ENCODE measurements around the gene SCGB3A1. TPM values are rescaled to one million over a fixed set of nuclear protein-coding genes. Genes with fewer than 3 reads are reported as not detected.

SCGB3A1 gene
- total RNA-seq, 1 experiment from 2014 or later: not detected

DNA sequence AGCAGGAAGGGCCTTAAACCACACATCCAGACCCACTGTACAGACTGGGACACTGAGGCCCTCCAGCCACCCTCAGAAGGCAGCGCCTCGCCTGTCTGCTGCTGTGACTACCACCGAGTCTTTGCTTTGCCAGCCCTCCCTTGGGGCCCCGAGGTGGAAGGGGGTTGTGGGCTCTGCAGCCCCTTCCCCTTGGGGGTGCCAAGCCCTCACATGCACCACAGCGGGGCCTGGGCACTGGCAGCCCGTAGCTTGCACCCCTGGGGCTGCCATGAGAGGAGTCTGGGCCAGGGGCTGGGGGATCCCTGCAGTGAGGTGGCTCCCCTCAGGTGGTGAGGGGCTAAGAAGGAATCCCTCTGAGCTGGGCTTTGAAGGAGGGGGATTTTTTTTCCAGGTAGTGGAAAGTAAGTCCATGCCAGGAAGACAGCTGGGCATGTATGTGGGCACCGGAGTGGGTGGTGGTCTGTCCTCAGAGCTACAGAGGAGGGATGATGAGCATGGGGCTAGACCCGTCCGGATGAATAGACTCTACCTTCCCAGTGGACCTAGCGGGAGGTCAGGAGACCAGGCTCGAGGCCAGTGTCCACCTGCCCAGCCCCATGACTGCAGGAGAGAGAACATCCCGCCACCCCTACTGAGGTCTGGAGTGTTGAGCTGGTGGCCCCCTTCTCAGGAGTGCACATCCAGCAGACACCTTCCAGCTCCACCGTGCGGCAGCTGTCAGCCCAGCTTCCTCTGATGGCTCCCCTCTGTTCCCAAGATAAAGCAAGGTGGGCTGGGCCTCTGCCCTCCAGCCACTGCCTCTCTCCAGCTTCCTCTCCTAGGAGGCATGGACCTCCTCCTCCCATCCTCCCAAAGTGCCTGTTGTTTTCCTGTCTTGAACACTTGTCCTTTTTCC lies 42.2 kb upstream of the SCGB3A1 start:
- Mint-ChIP-seq H3K27ac (0 out of 2 replicates have a peak overlapping the region, but pooled peaks have one; percentile 53), H3K36me3 (no peaks in the 10 kb centered on the region), H3K27me3 (ENCODE audit: low read depth) (no peaks in the 10 kb centered on the region), H3K4me1 (0 out of 2 replicates have a peak, but pooled peaks cover 6% of the 10 kb centered on the region), H3K4me3 (no peak overlapping the region), H3K9me3 (no peaks in the 10 kb centered on the region)
- ChIA-PET CTCF (interaction anchor here (1.7 kb wide), 1 partner anchor 14 kb away, joined by 12 read pairs; no protein-coding TSS in a partner anchor), POLR2A (no interaction called here)
- no peak for DNase-seq (ENCODE audit: low spot score)
- ATAC-seq: no peak
- TF ChIP-seq ZNF263 (CRISPR knock-in tag; IDR thresholded peaks at IDR 0.05; ENCODE audit: low read depth) (no peak), RORB (CRISPR knock-in tag; IDR thresholded peaks at IDR 0.05) (no peak), ZNF671 (CRISPR knock-in tag; IDR thresholded peaks at IDR 0.05) (no peak)

DNA sequence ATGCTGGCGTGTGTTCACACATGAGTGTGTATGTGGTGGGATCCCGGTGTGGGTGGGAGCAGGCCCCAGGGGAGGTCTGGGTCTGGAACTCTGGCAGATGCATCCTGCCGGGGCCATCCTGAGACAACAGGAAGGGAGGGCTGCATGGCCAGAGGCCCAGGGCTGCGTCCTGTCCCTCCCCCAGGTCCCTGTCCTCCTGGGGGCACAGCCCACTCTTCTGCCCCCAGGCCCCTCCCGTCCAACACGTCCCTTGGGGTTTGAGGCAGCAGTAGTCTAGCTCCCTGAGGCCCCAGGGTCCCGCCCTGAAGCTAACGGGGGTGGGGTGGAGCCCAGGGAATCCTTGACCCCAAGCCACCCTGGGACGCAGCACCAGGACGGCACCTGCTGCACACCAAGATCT lies 41.5 kb upstream of the SCGB3A1 start:
- H3K36me3 Mint-ChIP-seq: no peaks in the 10 kb centered on the region
- 0 out of 2 replicates have a peak, but pooled peaks cover 6% of the 10 kb centered on the region for H3K4me1 Mint-ChIP-seq
- no peak overlapping the region for H3K4me3 Mint-ChIP-seq
- TF ChIP-seq RORB (CRISPR knock-in tag; IDR thresholded peaks at IDR 0.05) (no peak), OVOL2 (CRISPR knock-in tag; IDR thresholded peaks at IDR 0.05; ENCODE audit: borderline replicate concordance) (no peak), GRHL2 (CRISPR knock-in tag; IDR thresholded peaks at IDR 0.05; ENCODE audit: insufficient replicate concordance, severe bottlenecking) (no peak), SMAD4 (CRISPR knock-in tag; IDR thresholded peaks at IDR 0.05) (no peak)
- TF ChIP-seq, protein P1, sequence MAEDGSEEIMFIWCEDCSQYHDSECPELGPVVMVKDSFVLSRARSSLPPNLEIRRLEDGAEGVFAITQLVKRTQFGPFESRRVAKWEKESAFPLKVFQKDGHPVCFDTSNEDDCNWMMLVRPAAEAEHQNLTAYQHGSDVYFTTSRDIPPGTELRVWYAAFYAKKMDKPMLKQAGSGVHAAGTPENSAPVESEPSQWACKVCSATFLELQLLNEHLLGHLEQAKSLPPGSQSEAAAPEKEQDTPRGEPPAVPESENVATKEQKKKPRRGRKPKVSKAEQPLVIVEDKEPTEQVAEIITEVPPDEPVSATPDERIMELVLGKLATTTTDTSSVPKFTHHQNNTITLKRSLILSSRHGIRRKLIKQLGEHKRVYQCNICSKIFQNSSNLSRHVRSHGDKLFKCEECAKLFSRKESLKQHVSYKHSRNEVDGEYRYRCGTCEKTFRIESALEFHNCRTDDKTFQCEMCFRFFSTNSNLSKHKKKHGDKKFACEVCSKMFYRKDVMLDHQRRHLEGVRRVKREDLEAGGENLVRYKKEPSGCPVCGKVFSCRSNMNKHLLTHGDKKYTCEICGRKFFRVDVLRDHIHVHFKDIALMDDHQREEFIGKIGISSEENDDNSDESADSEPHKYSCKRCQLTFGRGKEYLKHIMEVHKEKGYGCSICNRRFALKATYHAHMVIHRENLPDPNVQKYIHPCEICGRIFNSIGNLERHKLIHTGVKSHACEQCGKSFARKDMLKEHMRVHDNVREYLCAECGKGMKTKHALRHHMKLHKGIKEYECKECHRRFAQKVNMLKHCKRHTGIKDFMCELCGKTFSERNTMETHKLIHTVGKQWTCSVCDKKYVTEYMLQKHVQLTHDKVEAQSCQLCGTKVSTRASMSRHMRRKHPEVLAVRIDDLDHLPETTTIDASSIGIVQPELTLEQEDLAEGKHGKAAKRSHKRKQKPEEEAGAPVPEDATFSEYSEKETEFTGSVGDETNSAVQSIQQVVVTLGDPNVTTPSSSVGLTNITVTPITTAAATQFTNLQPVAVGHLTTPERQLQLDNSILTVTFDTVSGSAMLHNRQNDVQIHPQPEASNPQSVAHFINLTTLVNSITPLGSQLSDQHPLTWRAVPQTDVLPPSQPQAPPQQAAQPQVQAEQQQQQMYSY (CRISPR knock-in tag; IDR thresholded peaks at IDR 0.05): no peak
- ChIA-PET CTCF (interaction anchor here (1.7 kb wide), 1 partner anchor 14 kb away, joined by 12 read pairs; no protein-coding TSS in a partner anchor), POLR2A (no interaction called here)
- H3K27ac Mint-ChIP-seq: no peak overlapping the region
- no peaks in the 10 kb centered on the region for H3K9me3 Mint-ChIP-seq
- no peaks in the 10 kb centered on the region for H3K27me3 Mint-ChIP-seq (ENCODE audit: low read depth)
- DNase-seq (ENCODE audit: low spot score) (no peak), ATAC-seq (no peak)

DNA sequence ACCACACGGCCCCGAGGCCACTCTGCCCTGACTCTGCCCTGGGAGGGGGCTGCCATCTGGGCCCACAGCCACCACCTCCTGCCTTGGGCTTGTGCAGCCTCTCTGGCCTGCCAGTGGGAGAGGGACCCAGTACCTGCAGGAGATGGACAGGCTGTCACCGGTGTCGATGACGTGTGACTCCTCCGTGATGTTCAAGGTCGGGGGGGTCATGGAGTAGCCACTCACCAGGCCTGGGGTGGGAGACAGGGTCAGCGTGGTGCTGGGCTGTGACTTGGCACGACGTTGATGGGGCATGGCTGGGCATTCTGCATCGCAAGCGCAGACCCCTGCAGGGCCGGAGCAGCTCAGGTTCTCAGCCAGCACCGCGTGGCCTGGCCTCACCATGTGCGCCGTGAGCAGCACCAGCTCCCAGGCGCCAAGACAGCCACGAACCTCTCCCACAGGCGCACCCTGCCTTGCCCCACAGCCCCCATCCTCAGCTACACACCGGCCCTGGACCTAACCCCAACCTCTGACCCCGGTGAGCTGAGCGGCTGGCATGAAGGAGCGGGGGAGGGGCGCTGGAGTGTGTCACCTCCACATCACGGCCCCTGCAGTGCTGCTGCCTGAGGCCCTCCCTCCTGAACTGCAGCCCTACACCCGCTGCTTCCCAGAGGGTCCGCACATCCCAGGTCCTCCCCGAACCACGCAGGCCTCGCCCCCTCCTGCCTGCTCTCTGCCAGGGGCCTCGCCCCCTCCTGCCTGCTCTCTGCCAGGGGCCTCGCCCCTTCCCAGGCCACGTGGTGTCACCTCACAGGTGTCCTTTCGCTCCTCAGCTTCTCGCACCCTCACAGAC lies 40.5 kb upstream of the SCGB3A1 start:
- Mint-ChIP-seq H3K27me3 (ENCODE audit: low read depth) (no peaks in the 10 kb centered on the region), H3K9me3 (no peaks in the 10 kb centered on the region), H3K4me3 (no peak overlapping the region), H3K36me3 (no peaks in the 10 kb centered on the region), H3K4me1 (0 out of 2 replicates have a peak, but pooled peaks cover 6% of the 10 kb centered on the region), H3K27ac (no peak overlapping the region)
- ChIA-PET POLR2A (no interaction called here), CTCF (interaction anchor here (5.6 kb wide), 1 partner anchor 13 kb away, joined by 42 read pairs; no protein-coding TSS in a partner anchor)
- ATAC-seq (no peak; the same call in 1 of the 2 replicates), DNase-seq (ENCODE audit: low spot score) (no peak)
- TF ChIP-seq TEAD1 (CRISPR knock-in tag; IDR thresholded peaks at IDR 0.05) (no peak), ZNF416 (CRISPR knock-in tag; IDR thresholded peaks at IDR 0.05) (no peak), FOXP1 (CRISPR knock-in tag; IDR thresholded peaks at IDR 0.05; ENCODE audit: borderline replicate concordance) (0 out of 2 replicates have a peak, but pooled peaks have one; percentile 20), FOXK1 (CRISPR knock-in tag; IDR thresholded peaks at IDR 0.05) (no peak)
- TF ChIP-seq, protein P2, sequence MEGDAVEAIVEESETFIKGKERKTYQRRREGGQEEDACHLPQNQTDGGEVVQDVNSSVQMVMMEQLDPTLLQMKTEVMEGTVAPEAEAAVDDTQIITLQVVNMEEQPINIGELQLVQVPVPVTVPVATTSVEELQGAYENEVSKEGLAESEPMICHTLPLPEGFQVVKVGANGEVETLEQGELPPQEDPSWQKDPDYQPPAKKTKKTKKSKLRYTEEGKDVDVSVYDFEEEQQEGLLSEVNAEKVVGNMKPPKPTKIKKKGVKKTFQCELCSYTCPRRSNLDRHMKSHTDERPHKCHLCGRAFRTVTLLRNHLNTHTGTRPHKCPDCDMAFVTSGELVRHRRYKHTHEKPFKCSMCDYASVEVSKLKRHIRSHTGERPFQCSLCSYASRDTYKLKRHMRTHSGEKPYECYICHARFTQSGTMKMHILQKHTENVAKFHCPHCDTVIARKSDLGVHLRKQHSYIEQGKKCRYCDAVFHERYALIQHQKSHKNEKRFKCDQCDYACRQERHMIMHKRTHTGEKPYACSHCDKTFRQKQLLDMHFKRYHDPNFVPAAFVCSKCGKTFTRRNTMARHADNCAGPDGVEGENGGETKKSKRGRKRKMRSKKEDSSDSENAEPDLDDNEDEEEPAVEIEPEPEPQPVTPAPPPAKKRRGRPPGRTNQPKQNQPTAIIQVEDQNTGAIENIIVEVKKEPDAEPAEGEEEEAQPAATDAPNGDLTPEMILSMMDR (IDR thresholded peaks at IDR 0.05): no peak

Measured in WTC11 (cell line).